Body of pancreas (tissue), 2 donors: ENCODE measurements around the gene NUTM2B. TPM values are rescaled to one million over a fixed set of nuclear protein-coding genes. Genes with fewer than 3 reads are reported as not detected.

Experiments used
- total RNA-seq, 2 donors: library from RNA; depleted of rRNA; stranded (reverse); fragments of >200 nt; gene quantifications; one replicate each; pipeline ENCODE4 v1.1.0, GENCODE V29; 2016

NUTM2B gene
- total RNA-seq, 2 donors from 2014 or later: 0.33 to 1.3 TPM

Other genes with a start within 250 kb of the NUTM2B start
- not detected for gene EIF5AL1, start 190.7 kb upstream of the NUTM2B start, total RNA-seq
- gene SFTPA2, start 142.8 kb upstream of the NUTM2B start, total RNA-seq: 1 to 10 TPM in 1 of 2 donors, not detected in 1; 1.6 TPM
- gene SFTPA1, start 92.3 kb upstream of the NUTM2B start, total RNA-seq: under 1 TPM in 1 of 2 donors, not detected in 1; 0.26 TPM
- 1 to 10 TPM in 1 of 2 donors, not detected in 1; 1.6 TPM for gene NUTM2E, start 123.5 kb downstream of the NUTM2B start, total RNA-seq
- 1 to 10 TPM in 1 of 2 donors, under 1 TPM in 1; 0.33 to 1.6 TPM for gene SFTPD, start 245.9 kb downstream of the NUTM2B start, total RNA-seq